ENCODE results near the gene SH3BGRL2. TPM values are rescaled to one million over a fixed set of nuclear protein-coding genes. Genes with fewer than 3 reads are reported as not detected.

The SH3BGRL2 gene
- total RNA-seq, 1 experiment from 2014 or later: 13.8 TPM

DNA sequence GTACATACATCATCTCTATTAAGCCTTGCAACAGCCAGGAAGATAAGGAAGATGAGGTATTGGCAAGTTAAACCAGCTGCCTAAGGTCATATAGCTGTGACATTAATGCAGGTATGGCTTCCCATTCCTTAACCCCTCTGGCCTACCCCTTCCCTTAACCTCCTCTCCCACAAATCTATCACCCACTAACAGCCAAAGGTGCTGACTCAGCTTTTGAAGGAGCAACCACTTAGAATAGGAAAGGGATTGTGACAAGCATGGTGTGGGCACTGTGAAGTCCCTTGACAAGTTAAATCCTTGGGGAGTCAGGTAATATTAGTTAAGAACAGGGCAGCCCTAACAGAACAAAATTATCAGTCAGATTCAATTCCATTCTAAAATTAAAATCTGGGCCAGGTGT is 5.4 kb upstream of the SH3BGRL2 start:
- DNase-seq (ENCODE audit: low spot score): no peak
- Mint-ChIP-seq H3K4me1 (no peaks in the 10 kb centered on the region), H3K27me3 (ENCODE audit: low read depth) (peaks cover 17% of the 10 kb centered on the region), H3K4me3 (no peak overlapping the region), H3K27ac (no peak overlapping the region), H3K9me3 (no peaks in the 10 kb centered on the region), H3K36me3 (no peaks in the 10 kb centered on the region)
- ATAC-seq: no peak
- ChIA-PET POLR2A (no interaction called here), CTCF (no interaction called here)
- TF ChIP-seq TP53 (CRISPR knock-in tag; IDR thresholded peaks at IDR 0.05) (no peak), NFATC4 (CRISPR knock-in tag; IDR thresholded peaks at IDR 0.05) (no peak), FOXP1 (CRISPR knock-in tag; IDR thresholded peaks at IDR 0.05; ENCODE audit: borderline replicate concordance) (no peak), FOXJ3 (CRISPR knock-in tag; IDR thresholded peaks at IDR 0.05; ENCODE audit: borderline replicate concordance) (no peak), GTF2I (CRISPR knock-in tag; conservative IDR thresholded peaks at IDR 0.05) (no peak), MYBL2 (CRISPR knock-in tag; IDR thresholded peaks at IDR 0.05) (no peak), ATF3 (CRISPR knock-in tag; conservative IDR thresholded peaks at IDR 0.05) (no peak)
- TF ChIP-seq, protein P1, sequence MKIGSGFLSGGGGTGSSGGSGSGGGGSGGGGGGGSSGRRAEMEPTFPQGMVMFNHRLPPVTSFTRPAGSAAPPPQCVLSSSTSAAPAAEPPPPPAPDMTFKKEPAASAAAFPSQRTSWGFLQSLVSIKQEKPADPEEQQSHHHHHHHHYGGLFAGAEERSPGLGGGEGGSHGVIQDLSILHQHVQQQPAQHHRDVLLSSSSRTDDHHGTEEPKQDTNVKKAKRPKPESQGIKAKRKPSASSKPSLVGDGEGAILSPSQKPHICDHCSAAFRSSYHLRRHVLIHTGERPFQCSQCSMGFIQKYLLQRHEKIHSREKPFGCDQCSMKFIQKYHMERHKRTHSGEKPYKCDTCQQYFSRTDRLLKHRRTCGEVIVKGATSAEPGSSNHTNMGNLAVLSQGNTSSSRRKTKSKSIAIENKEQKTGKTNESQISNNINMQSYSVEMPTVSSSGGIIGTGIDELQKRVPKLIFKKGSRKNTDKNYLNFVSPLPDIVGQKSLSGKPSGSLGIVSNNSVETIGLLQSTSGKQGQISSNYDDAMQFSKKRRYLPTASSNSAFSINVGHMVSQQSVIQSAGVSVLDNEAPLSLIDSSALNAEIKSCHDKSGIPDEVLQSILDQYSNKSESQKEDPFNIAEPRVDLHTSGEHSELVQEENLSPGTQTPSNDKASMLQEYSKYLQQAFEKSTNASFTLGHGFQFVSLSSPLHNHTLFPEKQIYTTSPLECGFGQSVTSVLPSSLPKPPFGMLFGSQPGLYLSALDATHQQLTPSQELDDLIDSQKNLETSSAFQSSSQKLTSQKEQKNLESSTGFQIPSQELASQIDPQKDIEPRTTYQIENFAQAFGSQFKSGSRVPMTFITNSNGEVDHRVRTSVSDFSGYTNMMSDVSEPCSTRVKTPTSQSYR (CRISPR knock-in tag; IDR thresholded peaks at IDR 0.05): no peak

- POLR2A ChIA-PET: no interaction called here
- Mint-ChIP-seq H3K4me1 (0 out of 2 replicates have a peak, but pooled peaks cover 2% of the 10 kb centered on the region), H3K9me3 (no peaks in the 10 kb centered on the region), H3K36me3 (no peaks in the 10 kb centered on the region), H3K4me3 (no peak overlapping the region), H3K27me3 (ENCODE audit: low read depth) (peaks cover 22% of the 10 kb centered on the region), H3K27ac (no peak overlapping the region)
- TF ChIP-seq GTF2I (CRISPR knock-in tag; conservative IDR thresholded peaks at IDR 0.05): no peak
- TF ChIP-seq, protein P2, sequence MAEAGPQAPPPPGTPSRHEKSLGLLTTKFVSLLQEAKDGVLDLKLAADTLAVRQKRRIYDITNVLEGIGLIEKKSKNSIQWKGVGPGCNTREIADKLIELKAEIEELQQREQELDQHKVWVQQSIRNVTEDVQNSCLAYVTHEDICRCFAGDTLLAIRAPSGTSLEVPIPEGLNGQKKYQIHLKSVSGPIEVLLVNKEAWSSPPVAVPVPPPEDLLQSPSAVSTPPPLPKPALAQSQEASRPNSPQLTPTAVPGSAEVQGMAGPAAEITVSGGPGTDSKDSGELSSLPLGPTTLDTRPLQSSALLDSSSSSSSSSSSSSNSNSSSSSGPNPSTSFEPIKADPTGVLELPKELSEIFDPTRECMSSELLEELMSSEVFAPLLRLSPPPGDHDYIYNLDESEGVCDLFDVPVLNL (CRISPR knock-in tag; IDR thresholded peaks at IDR 0.05; ENCODE audit: borderline replicate concordance, low read depth): no peak
- TF ChIP-seq, protein P3, sequence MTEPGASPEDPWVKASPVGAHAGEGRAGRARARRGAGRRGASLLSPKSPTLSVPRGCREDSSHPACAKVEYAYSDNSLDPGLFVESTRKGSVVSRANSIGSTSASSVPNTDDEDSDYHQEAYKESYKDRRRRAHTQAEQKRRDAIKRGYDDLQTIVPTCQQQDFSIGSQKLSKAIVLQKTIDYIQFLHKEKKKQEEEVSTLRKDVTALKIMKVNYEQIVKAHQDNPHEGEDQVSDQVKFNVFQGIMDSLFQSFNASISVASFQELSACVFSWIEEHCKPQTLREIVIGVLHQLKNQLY (CRISPR knock-in tag; IDR thresholded peaks at IDR 0.05): no peak
- TF ChIP-seq USF2 (CRISPR knock-in tag; IDR thresholded peaks at IDR 0.05): no peak
- TF ChIP-seq CTCF (IDR thresholded peaks at IDR 0.05): no peak
- no peak for TF ChIP-seq ELF4 (CRISPR knock-in tag; IDR thresholded peaks at IDR 0.05; ENCODE audit: low read depth)
- TF ChIP-seq ATF3 (CRISPR knock-in tag; conservative IDR thresholded peaks at IDR 0.05): no peak
- TF ChIP-seq EMX1 (CRISPR knock-in tag; IDR thresholded peaks at IDR 0.05): no peak
- no peak for TF ChIP-seq ZNF138 (CRISPR knock-in tag; conservative IDR thresholded peaks at IDR 0.05)
- TF ChIP-seq, protein P4, sequence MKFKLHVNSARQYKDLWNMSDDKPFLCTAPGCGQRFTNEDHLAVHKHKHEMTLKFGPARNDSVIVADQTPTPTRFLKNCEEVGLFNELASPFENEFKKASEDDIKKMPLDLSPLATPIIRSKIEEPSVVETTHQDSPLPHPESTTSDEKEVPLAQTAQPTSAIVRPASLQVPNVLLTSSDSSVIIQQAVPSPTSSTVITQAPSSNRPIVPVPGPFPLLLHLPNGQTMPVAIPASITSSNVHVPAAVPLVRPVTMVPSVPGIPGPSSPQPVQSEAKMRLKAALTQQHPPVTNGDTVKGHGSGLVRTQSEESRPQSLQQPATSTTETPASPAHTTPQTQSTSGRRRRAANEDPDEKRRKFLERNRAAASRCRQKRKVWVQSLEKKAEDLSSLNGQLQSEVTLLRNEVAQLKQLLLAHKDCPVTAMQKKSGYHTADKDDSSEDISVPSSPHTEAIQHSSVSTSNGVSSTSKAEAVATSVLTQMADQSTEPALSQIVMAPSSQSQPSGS (CRISPR knock-in tag; IDR thresholded peaks at IDR 0.05; ENCODE audit: borderline replicate concordance, low read depth): no peak
- no peak for TF ChIP-seq TEAD4 (CRISPR knock-in tag; IDR thresholded peaks at IDR 0.05)
- TF ChIP-seq JUN (CRISPR knock-in tag; IDR thresholded peaks at IDR 0.05): no peak
- TF ChIP-seq GABPB1 (CRISPR knock-in tag; IDR thresholded peaks at IDR 0.05): no peak
- TF ChIP-seq RELA (CRISPR knock-in tag; IDR thresholded peaks at IDR 0.05; ENCODE audit: borderline replicate concordance): no peak
- no peak for TF ChIP-seq FOXP1 (CRISPR knock-in tag; IDR thresholded peaks at IDR 0.05; ENCODE audit: borderline replicate concordance)
- no peak for TF ChIP-seq NFE2L1 (CRISPR knock-in tag; IDR thresholded peaks at IDR 0.05)
- no peak for TF ChIP-seq FOXJ3 (CRISPR knock-in tag; IDR thresholded peaks at IDR 0.05; ENCODE audit: borderline replicate concordance)
- ATAC-seq (no peak), DNase-seq (ENCODE audit: low spot score) (no peak)
- CTCF ChIA-PET: no interaction called here
Observed at GRCh38 chr6:79626811-79627210, 4.3 kb upstream of the SH3BGRL2 start.
